HG03103 (cell line): ENCODE results near the gene AKR1A1.
"Not testable (repeated sequence)": the region's sequence is repeated elsewhere in the genome, so short reads cannot be mapped to it uniquely, and the experiment has no call there.

Source experiments
- ATAC-seq: cut with Tn5 transposase; IDR thresholded peaks from one replicate; pipeline ENCODE4 v1.9.1; 2021; ENCODE audit warnings: low read depth; ENCODE audit not compliant: unreplicated experiment

Gene AKR1A1

DNA sequence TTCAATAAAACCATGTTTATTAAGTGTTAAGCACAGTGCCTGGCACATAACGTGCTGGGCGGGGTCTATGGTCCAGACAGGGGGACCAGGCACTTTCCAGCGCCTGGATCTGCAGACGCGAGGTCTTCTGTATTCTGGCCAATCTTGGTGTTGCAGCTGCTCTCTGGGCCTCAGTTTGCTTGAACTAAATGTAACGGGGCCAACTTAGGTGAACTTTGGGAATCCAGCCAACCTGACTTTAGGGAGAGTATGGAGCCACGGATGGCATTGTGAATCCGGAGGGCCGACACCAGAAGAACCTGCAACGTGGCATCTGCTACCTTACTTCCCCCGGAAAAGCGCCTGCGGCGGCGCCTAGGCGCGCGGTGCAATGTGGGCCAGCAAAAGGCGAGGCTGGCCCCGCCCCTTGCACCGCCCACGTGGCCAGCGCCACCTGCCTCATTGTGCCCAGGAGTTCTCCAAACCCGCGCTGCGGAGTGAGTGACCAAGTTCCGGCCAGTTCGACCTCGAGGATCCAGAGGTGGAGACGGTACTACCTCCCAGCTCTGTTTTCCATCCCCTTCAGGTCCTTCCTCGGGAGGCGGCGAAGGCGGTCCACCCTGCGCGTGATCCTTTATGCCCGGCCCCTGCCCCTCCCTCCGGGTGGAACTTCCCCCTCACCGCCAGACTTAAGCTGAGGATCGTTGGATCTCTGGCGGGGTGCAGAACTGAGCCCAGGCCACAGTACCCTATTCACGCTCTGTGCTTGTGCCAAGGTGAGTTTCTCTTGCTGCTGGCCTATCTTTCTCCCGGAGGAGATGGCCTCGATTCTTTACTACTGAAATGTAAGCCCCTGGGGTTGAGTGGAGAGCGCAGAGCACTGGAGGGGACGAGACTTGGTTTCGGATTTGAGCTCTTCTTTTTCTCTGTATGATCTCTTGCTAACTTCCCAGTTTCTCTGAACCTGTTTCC, at the start of gene AKR1A1:
Gene AKR1A1 (plus strand): TSS at position 426 of the 951 bp plus-strand sequence. CDS start 10,969 bp downstream, outside the sequence.
- ATAC-seq = peak; percentile 88

DNA sequence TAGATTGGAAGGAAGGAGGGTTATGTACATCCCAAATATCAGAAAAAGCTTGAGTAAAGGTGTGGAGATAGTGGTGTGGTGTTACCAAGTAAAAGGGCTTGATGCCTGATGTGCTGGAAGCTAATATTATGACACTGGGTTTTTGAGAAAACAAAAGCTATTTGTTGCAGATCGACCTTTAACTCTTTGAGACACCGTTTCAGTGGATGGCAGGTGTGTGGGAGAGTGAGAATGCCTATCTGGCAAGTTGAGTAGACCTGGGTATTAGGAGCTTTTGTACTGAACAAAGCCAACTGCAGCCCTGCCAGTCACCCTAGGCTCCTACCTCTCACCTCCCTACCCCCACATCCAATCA, 49.1 kb upstream of the AKR1A1 start:
- ATAC-seq = no peak

DNA sequence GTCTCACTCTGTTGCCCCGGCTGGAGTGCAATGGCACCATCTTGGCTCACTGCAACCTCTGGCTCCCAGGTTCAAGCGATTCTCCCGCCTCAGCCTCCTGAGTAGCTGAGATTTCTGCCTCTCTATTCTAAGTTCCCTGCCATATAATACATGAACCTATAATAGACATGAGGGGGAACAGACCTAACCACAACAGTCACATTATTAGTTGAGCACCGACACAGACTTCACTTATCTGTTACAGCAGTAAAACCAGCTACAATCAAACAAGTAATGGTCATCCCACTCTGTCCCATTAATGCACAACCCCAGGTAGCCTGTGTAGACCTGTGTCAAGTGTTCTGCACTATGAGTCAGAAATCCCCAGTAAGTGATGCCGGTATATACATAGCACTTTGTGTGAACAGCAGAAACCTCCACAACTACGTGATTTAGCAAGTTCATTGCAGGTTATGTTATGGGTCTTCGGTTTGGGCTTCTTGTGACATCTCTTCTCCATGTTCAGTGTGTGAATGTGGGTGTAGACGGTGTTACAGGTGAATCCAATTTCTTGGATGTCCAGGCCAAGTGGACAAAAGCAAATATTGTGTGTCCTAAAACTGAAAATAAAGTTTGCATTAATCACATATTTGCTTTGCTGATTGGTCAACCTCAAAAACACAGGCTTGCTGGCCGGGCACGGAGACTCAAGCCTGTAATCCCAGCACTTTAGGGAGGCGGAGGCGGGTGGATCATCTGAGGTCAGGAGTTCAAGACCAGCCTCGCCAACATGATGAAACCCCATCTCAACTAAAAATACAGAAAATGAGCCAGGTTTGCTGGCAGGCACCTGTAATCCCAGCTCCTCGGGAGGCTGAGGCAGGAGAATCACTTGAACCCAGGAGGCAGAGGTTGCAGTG, 46.9 kb upstream of the AKR1A1 start:
- ATAC-seq = no peak

DNA sequence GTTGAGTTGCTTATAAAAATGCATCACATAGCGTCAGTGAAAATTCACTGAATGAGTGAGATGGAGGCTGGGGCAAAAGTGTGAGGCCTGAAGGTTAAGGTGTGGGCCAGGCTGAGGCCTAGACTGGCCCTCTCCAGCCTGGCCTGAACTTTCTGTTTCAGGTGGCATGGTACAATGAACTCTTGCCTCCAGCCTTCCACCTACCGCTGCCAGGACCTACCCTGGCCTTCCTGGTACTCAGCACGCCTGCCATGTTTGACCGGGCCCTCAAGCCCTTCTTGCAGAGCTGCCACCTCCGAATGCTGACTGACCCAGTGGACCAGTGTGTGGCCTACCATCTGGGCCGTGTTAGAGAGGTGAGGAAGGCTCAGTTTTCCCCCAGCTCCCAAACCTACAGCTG, 43.4 kb upstream of the AKR1A1 start:
- no peak for ATAC-seq

DNA sequence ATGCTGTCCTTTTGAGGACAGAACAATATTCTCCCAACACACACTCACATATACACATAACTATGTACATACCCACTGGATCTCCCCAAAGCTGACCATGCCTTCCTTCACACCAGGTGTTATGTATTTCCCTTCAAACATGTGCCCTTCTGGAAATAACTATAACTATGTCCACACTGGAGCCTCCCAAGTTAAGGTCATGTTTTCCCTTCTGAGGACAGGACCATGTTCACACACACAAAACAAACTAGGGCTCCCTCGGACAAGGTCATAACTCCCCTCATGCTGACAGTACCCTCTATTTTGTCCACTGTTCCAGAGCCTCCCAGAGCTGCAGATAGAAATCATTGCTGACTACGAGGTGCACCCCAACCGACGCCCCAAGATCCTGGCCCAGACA, 42.7 kb upstream of the AKR1A1 start:
- ATAC-seq = no peak

DNA sequence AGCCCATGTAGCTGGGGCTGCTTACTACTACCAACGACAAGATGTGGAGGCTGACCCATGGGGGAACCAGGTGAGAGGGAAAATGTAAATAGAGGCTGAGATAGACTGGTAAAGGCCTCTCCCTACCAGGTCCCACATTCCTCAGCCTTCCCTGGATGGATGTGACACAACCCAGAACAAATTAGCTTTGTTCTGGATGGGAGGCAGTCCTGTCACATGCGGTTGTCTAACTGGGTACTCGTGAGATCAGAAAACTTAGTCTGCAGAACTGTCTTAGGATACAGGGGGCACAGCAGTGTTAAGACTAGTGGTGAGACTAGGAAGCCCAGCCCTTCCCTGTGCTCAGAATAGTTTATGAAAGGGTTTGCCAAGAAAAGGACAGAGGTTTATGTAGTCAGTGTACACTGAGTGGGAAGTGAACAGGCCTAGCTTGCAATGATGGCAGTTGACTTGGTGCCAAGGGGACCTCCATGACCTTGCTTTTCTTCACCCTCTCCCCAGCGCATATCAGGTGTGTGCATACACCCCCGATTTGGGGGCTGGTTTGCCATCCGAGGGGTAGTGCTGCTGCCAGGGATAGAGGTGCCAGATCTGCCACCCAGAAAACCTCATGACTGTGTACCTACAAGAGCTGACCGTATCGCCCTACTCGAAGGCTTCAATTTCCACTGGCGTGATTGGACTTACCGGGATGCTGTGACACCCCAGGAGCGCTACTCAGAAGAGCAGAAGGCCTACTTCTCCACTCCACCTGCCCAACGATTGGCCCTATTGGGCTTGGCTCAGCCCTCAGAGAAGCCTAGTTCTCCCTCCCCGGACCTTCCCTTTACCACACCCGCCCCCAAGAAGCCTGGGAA, 42.1 kb upstream of the AKR1A1 start:
- ATAC-seq = no peak

DNA sequence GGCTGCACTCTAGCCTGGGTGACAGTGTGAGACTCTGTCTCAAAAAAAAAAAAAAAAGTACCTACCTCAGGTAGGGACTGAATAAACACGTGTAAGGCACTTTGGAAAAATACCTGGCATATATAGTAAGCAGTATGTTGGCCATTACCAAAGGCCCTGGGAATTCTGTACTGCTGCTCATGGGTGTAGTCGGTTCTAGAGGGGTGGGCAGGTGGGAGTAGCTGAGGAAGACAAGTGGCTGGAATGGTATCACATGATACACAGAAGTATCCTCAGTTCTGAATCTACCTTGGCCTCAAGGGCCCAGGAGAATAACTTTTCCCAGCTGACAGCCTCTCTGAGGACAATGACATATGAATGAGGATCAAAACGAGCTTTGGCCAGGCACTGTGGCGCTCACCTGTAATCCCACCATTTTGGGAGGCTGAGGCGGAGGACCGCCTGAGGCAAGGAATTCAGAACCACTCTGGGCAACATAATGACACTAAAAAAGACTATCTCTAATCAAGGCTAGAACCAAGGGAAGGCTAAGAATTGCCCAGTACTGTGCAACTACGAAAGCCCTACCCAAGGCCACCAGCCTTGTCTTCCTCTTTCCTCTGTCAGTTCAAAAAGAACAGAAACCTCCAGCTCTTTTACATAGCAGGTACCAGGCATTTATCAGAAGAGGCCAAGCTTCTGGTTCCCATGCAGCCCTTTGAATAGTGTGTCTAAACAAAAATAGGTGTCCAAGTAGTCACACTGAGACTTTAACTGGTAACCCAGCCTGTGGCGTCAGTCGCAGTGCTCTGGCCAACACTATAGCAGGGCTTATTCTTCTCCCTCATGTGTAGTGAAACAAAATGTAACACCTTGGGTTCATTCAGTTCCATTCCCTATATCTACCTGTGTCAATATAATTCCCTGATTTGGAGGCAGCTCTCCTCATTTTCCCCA, 40.3 kb upstream of the AKR1A1 start:
- ATAC-seq = no peak

DNA sequence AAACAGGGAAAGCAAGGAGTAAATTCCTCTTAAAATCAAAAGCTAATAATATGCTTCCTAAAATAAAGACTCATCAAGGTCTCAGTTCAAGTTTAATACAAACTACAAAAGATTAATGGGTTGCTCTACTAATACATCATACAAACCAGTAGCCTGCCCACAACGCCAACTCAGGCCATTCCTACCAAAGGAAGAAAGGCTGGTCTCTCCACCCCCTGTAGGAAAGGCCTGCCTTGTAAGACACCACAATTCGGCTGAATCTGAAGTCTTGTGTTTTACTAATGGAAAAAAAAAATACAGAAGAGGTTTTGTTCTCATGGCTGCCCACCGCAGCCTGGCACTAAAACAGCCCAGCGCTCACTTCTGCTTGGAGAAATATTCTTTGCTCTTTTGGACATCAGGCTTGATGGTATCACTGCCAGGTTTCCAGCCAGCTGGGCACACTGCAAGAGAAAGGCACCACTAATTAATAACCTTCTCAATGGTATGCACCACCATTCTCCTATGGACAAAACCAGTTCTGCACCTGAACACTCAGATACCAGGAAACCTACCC, 39.6 kb upstream of the AKR1A1 start:
- ATAC-seq = no peak

DNA sequence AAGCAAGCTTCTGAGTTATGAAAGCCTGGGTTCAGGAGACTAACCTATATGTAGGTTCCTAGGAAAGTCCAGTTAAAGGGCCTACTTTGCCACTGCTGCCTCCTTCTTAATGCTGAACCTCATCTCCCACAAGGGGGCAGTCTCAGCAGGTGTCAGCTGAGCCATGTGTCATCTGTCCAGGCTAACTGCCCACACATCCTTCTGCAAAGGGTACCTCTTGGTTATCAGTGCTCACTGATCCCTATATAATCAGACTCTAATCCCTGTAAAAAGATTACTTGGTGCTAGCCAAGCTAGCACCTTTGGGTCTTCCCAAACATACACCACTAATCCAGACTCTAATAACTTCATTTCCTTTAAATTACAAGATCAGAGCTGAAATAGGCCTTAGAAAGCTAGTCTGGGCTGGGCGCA, 38.0 kb upstream of the AKR1A1 start:
- no peak for ATAC-seq

DNA sequence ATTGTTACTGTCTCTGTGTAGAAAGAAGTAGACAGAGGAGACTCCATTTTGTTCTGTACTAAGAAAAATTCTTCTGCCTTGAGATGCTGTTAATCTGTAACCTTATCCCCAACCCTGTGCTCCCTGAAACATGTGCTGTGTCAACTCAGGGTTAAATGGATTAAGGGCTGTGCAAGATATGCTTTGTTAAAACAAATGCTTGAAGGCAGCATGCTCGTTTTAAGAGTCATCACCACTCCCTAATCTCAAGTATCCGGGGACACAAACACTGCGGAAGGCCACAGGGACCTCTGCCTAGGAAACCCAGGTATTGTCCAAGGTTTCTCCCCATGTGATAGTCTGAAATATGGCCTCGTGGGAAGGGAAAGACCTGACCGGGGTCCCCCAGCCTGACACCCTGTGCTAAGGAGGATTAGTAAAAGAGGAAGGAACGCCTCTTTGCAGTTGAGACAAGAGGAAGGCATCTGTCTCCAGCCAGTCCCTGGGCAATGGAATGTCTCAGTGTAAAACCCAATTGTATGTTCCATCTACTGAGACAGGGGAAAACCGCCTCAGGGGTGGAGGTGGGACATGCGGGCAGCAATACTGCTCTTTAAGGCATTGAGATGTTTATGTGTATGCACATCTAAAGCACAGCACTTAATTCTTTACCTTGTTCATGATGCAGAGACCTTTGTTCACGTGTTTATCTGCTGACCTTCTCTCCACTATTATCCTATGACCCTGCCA, 36.9 kb upstream of the AKR1A1 start:
- not testable (repeated sequence) for ATAC-seq

DNA sequence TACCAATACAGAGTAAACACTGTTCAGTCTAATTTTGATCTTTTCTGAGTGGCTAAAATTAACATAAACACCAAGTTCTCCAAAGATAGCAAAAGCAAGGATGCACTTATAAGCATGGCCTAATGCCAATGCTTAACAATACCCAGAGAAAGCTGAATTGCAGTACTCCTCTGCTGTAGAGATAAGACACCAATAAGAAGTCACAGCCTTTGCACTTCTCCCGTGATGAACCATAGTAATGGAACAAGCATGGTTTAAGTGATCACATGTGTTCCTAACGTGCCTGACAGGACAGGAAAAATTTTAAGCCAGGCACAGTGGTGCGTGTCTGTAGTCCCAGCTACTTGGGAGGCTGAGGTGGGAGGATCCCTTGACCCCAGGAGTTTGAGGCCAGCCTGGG, 34.6 kb upstream of the AKR1A1 start:
- ATAC-seq = no peak

DNA sequence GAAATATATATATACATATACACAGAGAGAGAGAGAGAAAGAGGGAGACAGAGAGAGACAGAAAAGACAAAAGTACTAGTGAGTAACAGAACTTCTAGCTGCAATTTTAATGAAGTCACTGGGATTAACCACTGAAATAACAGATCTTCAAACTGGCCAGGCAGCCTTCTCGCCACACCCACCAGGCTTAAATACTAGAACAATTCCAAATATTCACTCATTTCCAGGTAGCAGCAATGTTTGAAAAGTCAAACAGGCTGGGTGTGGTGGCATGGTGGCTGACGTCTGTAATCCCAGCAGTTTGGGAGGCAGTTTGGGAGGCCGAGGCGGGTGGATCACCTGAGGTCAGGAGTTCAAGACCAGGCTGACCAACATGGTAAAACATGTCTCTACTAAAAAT, 34.2 kb upstream of the AKR1A1 start:
- no peak for ATAC-seq

DNA sequence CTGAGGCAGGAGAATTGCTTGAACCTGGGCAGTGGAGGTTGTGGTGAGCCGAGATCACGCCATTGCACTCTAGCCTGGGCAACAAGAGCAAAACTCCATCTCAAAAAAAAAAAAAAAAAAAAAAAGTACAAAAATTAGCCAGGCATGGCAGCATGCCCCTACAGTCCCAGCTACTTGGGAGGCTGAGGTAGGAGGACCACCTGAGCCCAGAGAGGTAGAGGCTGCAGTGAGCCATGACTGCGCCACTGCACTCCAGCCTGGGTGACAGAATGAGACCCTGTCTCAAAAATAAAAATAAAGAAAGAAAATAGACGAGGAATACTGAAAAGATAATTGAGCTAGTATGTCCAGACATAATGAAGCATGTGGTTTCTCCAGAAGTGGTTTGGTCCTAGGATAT, 32.3 kb upstream of the AKR1A1 start:
- ATAC-seq = not testable (repeated sequence)

DNA sequence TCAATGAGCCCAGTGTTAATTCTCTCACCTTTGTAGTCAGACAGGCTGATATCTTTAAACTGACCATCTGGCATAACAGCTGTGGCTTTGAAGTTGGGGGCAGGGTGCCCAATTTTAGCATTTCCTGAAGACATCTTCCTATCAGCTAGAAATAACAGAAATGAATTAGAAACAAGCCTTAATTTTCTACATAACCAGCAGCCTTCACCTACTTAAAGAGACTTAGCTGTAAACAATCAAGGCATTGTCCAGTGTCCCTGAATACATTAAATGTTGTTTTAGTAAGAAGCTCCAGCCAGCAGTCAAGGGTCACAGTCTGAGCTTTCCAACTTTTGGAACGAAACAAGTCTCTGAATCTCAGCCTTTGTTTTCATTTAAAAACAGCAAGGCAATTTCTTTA, 31.7 kb upstream of the AKR1A1 start:
- no peak for ATAC-seq

DNA sequence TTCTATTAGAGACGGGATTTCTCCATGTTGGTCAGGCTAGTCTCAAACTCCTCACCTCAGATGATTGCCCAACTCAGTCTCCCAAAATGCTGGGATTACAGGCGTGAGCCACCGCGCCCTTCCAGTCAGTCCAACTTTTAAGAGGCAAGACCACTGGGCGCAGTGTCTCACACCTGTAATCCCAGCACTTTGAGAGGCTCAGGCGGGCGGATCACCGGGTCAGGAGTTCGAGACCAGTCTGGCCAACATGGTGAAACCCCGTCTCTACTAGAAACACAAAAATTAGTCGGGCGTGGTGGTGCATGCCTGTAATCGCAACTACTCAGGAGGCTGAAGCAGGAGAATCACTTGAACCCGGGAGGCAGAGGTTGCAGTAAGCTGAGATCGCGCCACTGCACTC, 30.9 kb upstream of the AKR1A1 start:
- not testable (repeated sequence) for ATAC-seq

DNA sequence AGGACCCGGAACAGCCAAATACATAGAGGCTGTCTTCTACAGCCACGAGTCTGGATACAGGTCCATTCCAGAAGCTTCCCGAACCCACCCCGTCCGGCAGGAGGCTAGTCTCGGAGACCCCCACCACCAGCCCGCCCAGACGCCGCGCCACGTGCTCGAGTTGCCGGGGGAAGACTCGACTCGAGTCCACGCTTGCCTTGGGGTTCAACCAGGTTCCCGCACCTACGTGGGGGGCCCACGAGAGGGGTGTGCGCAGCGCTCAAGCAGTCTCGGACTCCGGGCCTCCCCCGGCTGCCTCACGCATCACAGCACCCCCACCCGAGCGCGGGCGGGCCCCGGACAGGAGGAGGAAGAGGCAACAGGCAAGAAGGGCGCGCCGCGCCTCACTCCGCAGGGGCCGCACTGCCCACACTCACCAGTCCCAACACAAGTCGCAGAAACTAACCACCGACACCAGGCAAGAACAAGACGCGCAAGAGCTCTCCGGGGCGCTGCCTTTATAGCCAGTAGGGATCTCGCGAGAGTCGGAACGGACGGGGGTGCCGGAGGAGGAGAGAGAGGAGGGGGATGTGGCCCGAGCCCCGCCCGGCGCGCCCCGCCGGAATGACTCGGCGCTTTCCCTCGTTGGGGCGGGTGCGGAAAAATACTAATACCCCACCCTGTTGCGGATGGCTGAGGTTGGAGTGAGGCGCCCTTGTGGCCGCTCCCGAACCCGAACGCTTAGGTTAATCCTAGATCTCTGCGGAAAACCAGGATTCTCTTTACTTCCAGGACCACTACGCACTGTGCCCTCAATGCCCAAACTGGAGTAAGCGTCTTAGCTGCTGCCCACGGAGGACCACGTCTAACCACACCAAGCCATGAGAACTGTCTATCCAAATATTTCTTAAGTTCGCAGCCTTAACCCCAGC, 29.0 kb upstream of the AKR1A1 start, which contains the start of gene PRDX1:
Gene PRDX1 (minus strand): TSS at position 472 of the 911 bp plus-strand sequence. CDS start 2,841 bp downstream, outside the sequence.
- peak; percentile 75 for ATAC-seq
